Tibial nerve (tissue), 3 donors: Measurements from ENCODE around the gene CCDC190.

Experiments
- CTCF ChIP-seq, 5 experiments: fragments of 200-600 bp in 3 of 5; fragments of 450-650 bp in 2 of 5; sonication (generic) in 3 of 5; IDR thresholded peaks; one replicate each; pipeline ENCODE4 v1.5.1; 2016 to 2019; ENCODE audit warnings: antibody characterized with exemption in 5 of 5, mild to moderate bottlenecking in 3 of 5, moderate library complexity in 2 of 5
- POLR2A ChIP-seq, 2 donors: fragments of 450-650 bp; IDR thresholded peaks; one replicate each; pipeline ENCODE4 v1.6.1; 2017; ENCODE audit warnings: antibody characterized with exemption in 2 of 2, mild to moderate bottlenecking in 2 of 2, moderate library complexity in 2 of 2

- TF ChIP-seq CTCF (IDR thresholded peaks at IDR 0.05) (no peak), POLR2A (IDR thresholded peaks at IDR 0.05) (no peak)
Observed at GRCh38 chr1:162835157-162835899, 25.6 kb downstream of the CCDC190 start.
